Measurements from ENCODE around the gene GABRQ.

The GABRQ gene
- 0.07 to 0.31 reads per million in 2 donors for total RNA-seq

GRCh38 chrX:152637649-152638442, at the start of gene GABRQ:
TSS of gene GABRQ (plus strand) at chrX:152637895. CDS start at chrX:152638203, 308 bp downstream.
- DNase-seq, result peak in 1 of 5 experiments; percentile 17

- no peak for DNase-seq
These were observed 49.5 kb upstream of the GABRQ start for GRCh38 chrX:152588206-152588605.

GRCh38 chrX:152600853-152601633, 36.7 kb upstream of the GABRQ start:
- peak in 1 of 5 experiments; percentile 3 for DNase-seq

- DNase-seq, result peak in 1 of 5 experiments; percentile 0
These were observed 35.7 kb upstream of the GABRQ start for GRCh38 chrX:152601848-152602616.

- no peak for DNase-seq
These were observed 22.9 kb upstream of the GABRQ start for GRCh38 chrX:152614791-152615190.

- DNase-seq, result no peak
These were observed 17.8 kb upstream of the GABRQ start for GRCh38 chrX:152619897-152620296.

- DNase-seq, result peak in 1 of 5 experiments; percentile 4
These were observed 5.1 kb upstream of the GABRQ start for GRCh38 chrX:152632445-152633097.

GRCh38 chrX:152635941-152636340, 1.8 kb upstream of the GABRQ start:
- no peak for DNase-seq

GRCh38 chrX:152638443-152638904, 779 bp downstream of the GABRQ start:
- DNase-seq, result no peak

GRCh38 chrX:152639426-152639825, 1.7 kb downstream of the GABRQ start:
- DNase-seq, result no peak

GRCh38 chrX:152640034-152640818, 2.5 kb downstream of the GABRQ start:
- DNase-seq, result no peak

- no peak for DNase-seq
These were observed 3.7 kb downstream of the GABRQ start for GRCh38 chrX:152641256-152641875.

GRCh38 chrX:152641996-152642395, 4.3 kb downstream of the GABRQ start:
- DNase-seq, result no peak

- no peak for DNase-seq
These were observed 5.4 kb downstream of the GABRQ start for GRCh38 chrX:152642931-152643564.

GRCh38 chrX:152646961-152647360, 9.3 kb downstream of the GABRQ start:
- DNase-seq, result no peak

- no peak for DNase-seq
These were observed 10.3 kb downstream of the GABRQ start for GRCh38 chrX:152647978-152648377.

- no peak for DNase-seq
These were observed 14.4 kb downstream of the GABRQ start for GRCh38 chrX:152652060-152652459.

GRCh38 chrX:152652467-152652866, 14.8 kb downstream of the GABRQ start:
- DNase-seq, result no peak

GRCh38 chrX:152656087-152656486, 18.4 kb downstream of the GABRQ start:
- DNase-seq, result no peak

- DNase-seq, result no peak
These were observed 19.2 kb downstream of the GABRQ start for GRCh38 chrX:152656890-152657289.

GRCh38 chrX:152658302-152658701, 20.6 kb downstream of the GABRQ start:
- no peak for DNase-seq
